Fibroblast of mammary gland (primary cell): ENCODE measurements around the gene UBASH3A.

Source experiments
- DNase-seq: peaks from one replicate; pipeline ENCODE4 v3.0.0-alpha.2; 2010; ENCODE audit warnings: low read depth
- H3K4me3 ChIP-seq: 2 replicates; pipeline ENCODE4 v1.5.1; 2011; ENCODE audit warnings: low read depth, mild to moderate bottlenecking, low read length, moderate library complexity; ENCODE audit not compliant: control insufficient read depth
- CTCF ChIP-seq: conservative IDR thresholded peaks from 2 replicates; pipeline ENCODE4 v1.5.1; 2011; ENCODE audit warnings: low read depth, low read length, inconsistent platforms; ENCODE audit not compliant: control insufficient read depth, insufficient read depth

The UBASH3A gene

GRCh38 chr21:42461185-42461520 is 57.5 kb downstream of the UBASH3A start:
- DNase-seq: no peak
- no peak overlapping the region for H3K4me3 ChIP-seq
- no peak for TF ChIP-seq CTCF

- no peak for TF ChIP-seq CTCF
- no peak overlapping the region for H3K4me3 ChIP-seq
- no peak for DNase-seq
Observed at GRCh38 chr21:42461881-42462877, 58.5 kb downstream of the UBASH3A start.

GRCh38 chr21:42463861-42464515 is 60.3 kb downstream of the UBASH3A start:
- TF ChIP-seq CTCF: no peak
- no peak overlapping the region for H3K4me3 ChIP-seq
- DNase-seq: peak; percentile 69

- no peak for DNase-seq
- no peak for TF ChIP-seq CTCF
- H3K4me3 ChIP-seq: no peak overlapping the region
Observed at GRCh38 chr21:42465008-42465802, 61.5 kb downstream of the UBASH3A start.

DNA sequence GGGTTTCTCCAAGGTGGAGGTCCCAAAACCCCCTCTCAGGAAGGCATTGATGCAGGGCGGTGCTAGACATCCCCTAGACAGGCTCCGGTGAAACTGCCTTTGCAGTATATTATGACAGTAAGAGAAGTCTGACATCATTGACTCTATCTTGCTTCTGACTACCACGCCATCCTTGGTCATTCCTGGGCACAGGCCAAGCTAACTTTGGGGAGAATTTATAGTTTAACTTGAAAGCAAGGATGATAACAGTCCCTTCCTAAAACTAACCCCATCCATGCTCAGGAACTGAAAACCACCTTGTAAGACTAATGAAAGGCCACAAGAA is 62.1 kb downstream of the UBASH3A start:
- no peak for DNase-seq
- no peak for TF ChIP-seq CTCF
- H3K4me3 ChIP-seq: no peak overlapping the region

DNA sequence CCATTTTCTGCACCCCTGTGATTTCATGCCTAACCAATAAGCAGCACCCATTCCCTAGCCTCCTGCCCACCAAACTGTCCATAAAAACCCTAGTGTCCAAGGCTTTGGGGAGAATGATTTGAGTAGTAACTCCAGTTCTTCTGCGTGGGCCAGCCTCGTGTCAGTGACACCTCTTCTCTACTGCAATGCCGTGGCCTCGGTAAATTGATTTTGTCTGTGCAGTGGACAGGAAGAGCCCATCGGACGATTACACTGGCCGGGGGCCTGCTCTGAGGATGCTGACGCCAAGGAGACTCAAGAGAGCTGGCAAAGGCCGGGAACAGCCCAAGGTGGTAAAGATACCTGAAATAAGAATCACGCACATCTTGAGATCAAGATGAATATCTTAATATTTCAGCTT is 63.0 kb downstream of the UBASH3A start:
- DNase-seq: no peak
- TF ChIP-seq CTCF: no peak
- H3K4me3 ChIP-seq: no peak overlapping the region
